IMR-90 (cell line): ENCODE results near the gene SLC2A6. TPM values are rescaled to one million over a fixed set of nuclear protein-coding genes. Genes with fewer than 3 reads are reported as not detected.

Experiments
- ATAC-seq: fragments of 200-7000 bp; cut with Tn5 transposase; 2 replicates; pipeline ENCODE4 v1.9.1; 2020; ENCODE audit warnings: low read depth, mild to moderate bottlenecking, moderate library complexity
- BruUV-seq: library from RNA; stranded (reverse); fragments of 400-500 nt; replicated peaks from 2 replicates; lab custom pipeline; 2021; lab: Mats Ljungman, UMichigan
- CTCF ChIA-PET: fragments of 300-600 bp; formaldehyde crosslinking; extraction: SDS; loops from one replicate; lab custom pipeline; 2021; ENCODE audit warnings: antibody characterized with exemption; lab: Yijun Ruan, JAX
- POLR2A ChIA-PET: fragments of 300-600 bp; sonication (Branson Sonifier 250); formaldehyde crosslinking; loops from one replicate; lab custom pipeline; 2022; ENCODE audit warnings: antibody characterized with exemption; ENCODE audit not compliant: unreplicated experiment; lab: Charles Lee
- DNase-seq: peaks from one replicate; pipeline ENCODE4 v3.0.0; 2013
- H2AFZ ChIP-seq: replicated peaks from 2 replicates; pipeline ENCODE3; 2013; ENCODE audit warnings: low read length, mild to moderate bottlenecking; ENCODE audit not compliant: poor library complexity
- H2AK5ac ChIP-seq: 2 replicates; pipeline ENCODE4 v1.6.1; 2013; ENCODE audit warnings: low read depth, low read length, inconsistent platforms
- H2AK9ac ChIP-seq: replicated peaks from 2 replicates; pipeline ENCODE3; 2013; ENCODE audit warnings: mild to moderate bottlenecking, low read depth, low read length, moderate library complexity; ENCODE audit not compliant: poor library complexity
- H2BK120ac ChIP-seq: 2 replicates; pipeline ENCODE4 v1.6.1; 2013; ENCODE audit warnings: low read depth, low read length, inconsistent platforms
- H2BK15ac ChIP-seq: 3 replicates; pipeline ENCODE4 v1.6.1; 2013; ENCODE audit warnings: low read depth, low read length, inconsistent platforms
- H2BK20ac ChIP-seq: 2 replicates; pipeline ENCODE4 v1.6.1; 2013; ENCODE audit warnings: low read depth, mild to moderate bottlenecking, inconsistent platforms, low read length, moderate library complexity
- H2BK5ac ChIP-seq: 2 replicates; pipeline ENCODE4 v1.6.1; 2013; ENCODE audit warnings: mild to moderate bottlenecking, low read depth, low read length, inconsistent platforms; ENCODE audit not compliant: poor library complexity, severe bottlenecking
- H3K14ac ChIP-seq: replicated peaks from 2 replicates; pipeline ENCODE4 v1.6.1; 2013; ENCODE audit warnings: low read depth, low read length, inconsistent platforms
- H3K18ac ChIP-seq: 2 replicates; pipeline ENCODE4 v1.6.1; 2013; ENCODE audit warnings: low read depth, low read length, control low read depth
- H3K23ac ChIP-seq: 2 replicates; pipeline ENCODE4 v1.6.1; 2013; ENCODE audit warnings: low read depth, low read length, inconsistent platforms
- H3K27ac ChIP-seq: 2 replicates; pipeline ENCODE4 v1.5.1; 2013; ENCODE audit warnings: mild to moderate bottlenecking, control low read depth, low read length; ENCODE audit not compliant: insufficient read depth
- H3K27me3 ChIP-seq: 2 replicates; pipeline ENCODE4 v1.6.1; 2013; ENCODE audit warnings: low read length; ENCODE audit not compliant: control insufficient read depth, insufficient read depth
- H3K36me3 ChIP-seq: 2 replicates; pipeline ENCODE4 v1.6.1; 2013; ENCODE audit warnings: low read length, mixed read lengths; ENCODE audit not compliant: control insufficient read depth, insufficient read depth
- H3K4ac ChIP-seq: 2 replicates; pipeline ENCODE4 v1.6.1; 2013; ENCODE audit warnings: low read depth, low read length, inconsistent platforms
- H3K4me1 ChIP-seq: 2 replicates; pipeline ENCODE4 v1.6.1; 2013; ENCODE audit warnings: low read length, mixed read lengths; ENCODE audit not compliant: control insufficient read depth, insufficient read depth
- H3K4me2 ChIP-seq: 2 replicates; pipeline ENCODE4 v1.6.1; 2013; ENCODE audit warnings: low read depth, mild to moderate bottlenecking, control low read depth, low read length, moderate library complexity
- H3K4me3 ChIP-seq: 2 replicates; pipeline ENCODE4 v1.5.1; 2013; ENCODE audit warnings: low read depth, mild to moderate bottlenecking, control low read depth, low read length, moderate library complexity; ENCODE audit not compliant: insufficient read depth
- H3K56ac ChIP-seq: 2 replicates; pipeline ENCODE4 v1.6.1; 2013; ENCODE audit warnings: low read length, inconsistent platforms; ENCODE audit not compliant: insufficient read depth; ENCODE audit errors: extremely low read depth
- H3K79me1 ChIP-seq, 2 experiments: 2 replicates each; pipeline ENCODE4 v1.6.1; 2013; ENCODE audit warnings: low read length in 2 of 2, inconsistent platforms in 1 of 2, low read depth in 1 of 2
- H3K9ac ChIP-seq: 2 replicates; pipeline ENCODE4 v1.6.1; 2013; ENCODE audit warnings: low read depth, low read length, control low read depth
- H3K9me1 ChIP-seq: 2 replicates; pipeline ENCODE4 v1.6.1; 2013; ENCODE audit warnings: low read length, inconsistent platforms; ENCODE audit not compliant: insufficient read depth
- H3K9me3 ChIP-seq: 2 replicates; pipeline ENCODE4 v1.6.1; 2013; ENCODE audit warnings: low read length; ENCODE audit not compliant: control insufficient read depth, insufficient read depth
- H4K20me1 ChIP-seq: 2 replicates; pipeline ENCODE4 v1.6.1; 2013; ENCODE audit warnings: low read length, inconsistent platforms; ENCODE audit not compliant: insufficient read depth
- H4K5ac ChIP-seq: 2 replicates; pipeline ENCODE4 v1.6.1; 2013; ENCODE audit warnings: mild to moderate bottlenecking, low read depth, low read length, control low read depth
- H4K8ac ChIP-seq, 2 experiments: 2 replicates each; pipeline ENCODE4 v1.6.1; 2013; ENCODE audit warnings: low read depth in 2 of 2, low read length in 2 of 2, control low read depth in 1 of 2, inconsistent platforms in 1 of 2
- H4K91ac ChIP-seq: 2 replicates; pipeline ENCODE4 v1.6.1; 2013; ENCODE audit warnings: low read depth, low read length, inconsistent platforms; ENCODE audit not compliant: insufficient read depth
- BHLHE40 ChIP-seq: fragments of 150-350 bp; IDR thresholded peaks from 2 replicates; pipeline ENCODE4 v1.6.1; 2016; ENCODE audit warnings: mild to moderate bottlenecking, low read depth, low read length
- CEBPB ChIP-seq: IDR thresholded peaks from 2 replicates; pipeline ENCODE4 v1.6.1; 2012; ENCODE audit warnings: low read depth, low read length, improper control_type of control experiment
- CHD1 ChIP-seq: IDR thresholded peaks from 2 replicates; pipeline ENCODE4 v1.6.1; 2012; ENCODE audit warnings: low read depth, low read length, improper control_type of control experiment
- CTCF ChIP-seq: conservative IDR thresholded peaks from 2 replicates; pipeline ENCODE4 v1.5.1; 2012; ENCODE audit warnings: mild to moderate bottlenecking, low read depth, low read length, improper control_type of control experiment
- ELK1 ChIP-seq: fragments of 150-350 bp; IDR thresholded peaks from 2 replicates; pipeline ENCODE4 v1.6.1; 2016; ENCODE audit warnings: low read depth, mild to moderate bottlenecking, low read length, moderate library complexity, borderline replicate concordance
- MAFK ChIP-seq: IDR thresholded peaks from 2 replicates; pipeline ENCODE4 v1.6.1; 2012; ENCODE audit warnings: low read depth, low read length, improper control_type of control experiment
- MAZ ChIP-seq: IDR thresholded peaks from 2 replicates; pipeline ENCODE4 v1.6.1; 2012; ENCODE audit warnings: low read depth, mild to moderate bottlenecking, low read length, improper control_type of control experiment, moderate library complexity, borderline replicate concordance
- NFE2L2 ChIP-seq: fragments of 150-350 bp; IDR thresholded peaks from 2 replicates; pipeline ENCODE4 v1.6.1; 2016; ENCODE audit warnings: low read depth, mild to moderate bottlenecking, low read length
- POLR2A ChIP-seq: IDR thresholded peaks from 2 replicates; pipeline ENCODE4 v1.6.1; 2012; ENCODE audit warnings: mild to moderate bottlenecking, low read depth, low read length
- RFX5 ChIP-seq: IDR thresholded peaks from 2 replicates; pipeline ENCODE4 v1.8.0; 2012; ENCODE audit warnings: low read depth, mild to moderate bottlenecking, low read length, moderate library complexity
- USF2 ChIP-seq: fragments of 150-350 bp; IDR thresholded peaks from 2 replicates; pipeline ENCODE4 v1.6.1; 2017; ENCODE audit warnings: mild to moderate bottlenecking, antibody characterized with exemption, low read length, low read depth
- WGBS, 2 experiments: methylation state at CpG; one replicate each; pipeline versions ENCODE4 v1.1.5 to v1.1.7; 2013; ENCODE audit warnings: missing lambda C conversion rate in 2 of 2; ENCODE audit not compliant: insufficient read length in 1 of 2; ENCODE audit errors: extremely low coverage in 2 of 2; 5-methylcytosine and 5-hydroxymethylcytosine counted together
- dilution Hi-C: fragments of 300-500 bp; cut with HindIII; formaldehyde crosslinking; loops from one replicate; pipeline ENCODE4 v1.14.3; 2018; ENCODE audit warnings: low sequenced_read_pairs; ENCODE audit not compliant: unreplicated experiment
- in situ Hi-C: fragments of 300-500 bp; cut with MboI; formaldehyde crosslinking; loops from 3 replicates; pipeline ENCODE4 v1.14.3; 2019; ENCODE audit warnings: low sequenced_read_pairs, inconsistent platforms, mixed read lengths
- intact Hi-C: fragments of 100-400 bp; cut with micrococcal nuclease; formaldehyde crosslinking; loops from 2 replicates; pipeline ENCODE4 v1.10.0; 2022
- polyA plus RNA-seq, 3 experiments: library from polyadenylated mRNA; depleted of rRNA; stranded (reverse); fragments of >200 nt; gene quantifications; 2 replicates each; pipeline ENCODE4 v1.2.3, GENCODE V29; 2012; ENCODE audit warnings: low replicate concordance in 1 of 3
- total RNA-seq: library from RNA; depleted of rRNA; stranded (reverse); fragments of >200 nt; gene quantifications from 2 replicates; pipeline ENCODE4 v1.2.3, GENCODE V29; 2012

The SLC2A6 gene
- total and polyA plus RNA-seq, 2 of the 4 experiments (the other 2 are of a cell fraction): 2.9 to 8.5 TPM

- no TSS peak for BruUV-seq
- Histone ChIP-seq H2AFZ (no peak overlapping the region), H2BK5ac (no peak overlapping the region), H4K91ac (no peak overlapping the region), H3K9me3 (no peaks in the 10 kb centered on the region), H4K5ac (no peak overlapping the region), H2BK20ac (no peak overlapping the region), H2BK120ac (no peak overlapping the region), H4K20me1 (no peaks in the 10 kb centered on the region), H3K14ac (no peak overlapping the region), H3K9ac (no peak overlapping the region), H2BK15ac (no peak overlapping the region), H3K4me3 (no peak overlapping the region), H4K8ac (no peak overlapping the region), H3K4ac (no peak overlapping the region), H3K56ac (no peak overlapping the region), H3K27me3 (peaks cover 80% of the 10 kb centered on the region), H3K9me1 (no peaks in the 10 kb centered on the region), H3K23ac (no peak overlapping the region), H3K27ac (no peak overlapping the region), H3K4me2 (no peak overlapping the region), H3K4me1 (peaks cover 2% of the 10 kb centered on the region; the same call in 1 of the 2 replicates), H2AK9ac (no peak overlapping the region), H3K36me3 (no peaks in the 10 kb centered on the region), H2AK5ac (no peak overlapping the region), H3K79me1 (no peaks in the 10 kb centered on the region), H3K18ac (no peak overlapping the region)
- POLR2A ChIA-PET: no interaction called here
- ATAC-seq: no peak
- intact Hi-C loops (no loop called here), dilution Hi-C loops (no loop called here), in situ Hi-C loops (no loop called here)
- no peak for TF ChIP-seq MAFK
- no peak for TF ChIP-seq CHD1
- no peak for TF ChIP-seq USF2
- TF ChIP-seq ELK1: no peak
- TF ChIP-seq MAZ: no peak
- TF ChIP-seq RFX5: no peak
- no peak for TF ChIP-seq CEBPB
- no peak for TF ChIP-seq BHLHE40
- no peak for TF ChIP-seq NFE2L2
- no peak for TF ChIP-seq POLR2A
- no peak for TF ChIP-seq CTCF
- 81% methylated on average over 8 of the region's 8 CpGs; no CpG with 5 or more reads in 1 of the 2 experiments for WGBS, 2 experiments
- no peak for DNase-seq
- CTCF ChIA-PET: no interaction called here
Observed at GRCh38 chr9:133523106-133523505, 44.2 kb upstream of the SLC2A6 start.
